ENCODE measurements around the gene YBEY. TPM values are rescaled to one million over a fixed set of nuclear protein-coding genes. Genes with fewer than 3 reads are reported as not detected.

YBEY gene
- total RNA-seq, 4 donors from 2014 or later = 8.1 to 17.2 (median 10.6) TPM

DNA sequence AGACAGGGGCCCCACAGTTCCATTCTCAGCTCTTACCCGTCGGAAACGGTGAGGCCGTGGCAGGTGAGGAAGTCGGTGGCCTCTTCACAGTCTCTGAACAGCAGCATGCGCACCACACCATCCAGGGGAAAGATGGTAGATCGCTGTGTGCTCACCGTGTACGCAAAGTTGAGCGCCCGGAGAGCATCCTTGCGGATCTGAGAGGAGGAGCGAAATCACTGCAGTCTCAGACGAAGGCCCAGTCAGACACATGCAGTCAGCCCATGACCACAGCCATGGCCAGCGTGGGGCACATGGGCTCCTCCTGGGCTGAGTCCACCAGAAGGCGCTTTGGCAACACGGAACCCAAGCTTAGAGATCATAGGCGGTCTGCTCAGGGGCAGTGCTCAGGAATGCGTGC lies 19.2 kb upstream of the YBEY start:
- no peak for DNase-seq (ENCODE audit: extremely low spot score)
- Histone ChIP-seq H3K36me3 (peaks cover 84 to 99% (median 97%) of the 10 kb centered on the region in 4 donors), H3K4me3 (no peak overlapping the region), H3K4me1 (no peaks in the 10 kb centered on the region), H3K27me3 (no peaks in the 10 kb centered on the region), H3K27ac (replicated peaks in 1 of 4) (no peak overlapping the region), H3K9me3 (no peaks in the 10 kb centered on the region)
- TF ChIP-seq EP300 (IDR thresholded peaks at IDR 0.05) = no peak
- no peak for TF ChIP-seq POLR2AphosphoS5 (IDR thresholded peaks at IDR 0.05)
- no peak for TF ChIP-seq POLR2A (IDR thresholded peaks at IDR 0.05; ENCODE audit: low read depth)
- TF ChIP-seq, protein P1, sequence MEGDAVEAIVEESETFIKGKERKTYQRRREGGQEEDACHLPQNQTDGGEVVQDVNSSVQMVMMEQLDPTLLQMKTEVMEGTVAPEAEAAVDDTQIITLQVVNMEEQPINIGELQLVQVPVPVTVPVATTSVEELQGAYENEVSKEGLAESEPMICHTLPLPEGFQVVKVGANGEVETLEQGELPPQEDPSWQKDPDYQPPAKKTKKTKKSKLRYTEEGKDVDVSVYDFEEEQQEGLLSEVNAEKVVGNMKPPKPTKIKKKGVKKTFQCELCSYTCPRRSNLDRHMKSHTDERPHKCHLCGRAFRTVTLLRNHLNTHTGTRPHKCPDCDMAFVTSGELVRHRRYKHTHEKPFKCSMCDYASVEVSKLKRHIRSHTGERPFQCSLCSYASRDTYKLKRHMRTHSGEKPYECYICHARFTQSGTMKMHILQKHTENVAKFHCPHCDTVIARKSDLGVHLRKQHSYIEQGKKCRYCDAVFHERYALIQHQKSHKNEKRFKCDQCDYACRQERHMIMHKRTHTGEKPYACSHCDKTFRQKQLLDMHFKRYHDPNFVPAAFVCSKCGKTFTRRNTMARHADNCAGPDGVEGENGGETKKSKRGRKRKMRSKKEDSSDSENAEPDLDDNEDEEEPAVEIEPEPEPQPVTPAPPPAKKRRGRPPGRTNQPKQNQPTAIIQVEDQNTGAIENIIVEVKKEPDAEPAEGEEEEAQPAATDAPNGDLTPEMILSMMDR (IDR thresholded peaks at IDR 0.05) = no peak
- 90% methylated on average over 19 of the region's 19 CpGs for WGBS
- intact Hi-C loops (cut with DNase I) = no loop called here

DNA sequence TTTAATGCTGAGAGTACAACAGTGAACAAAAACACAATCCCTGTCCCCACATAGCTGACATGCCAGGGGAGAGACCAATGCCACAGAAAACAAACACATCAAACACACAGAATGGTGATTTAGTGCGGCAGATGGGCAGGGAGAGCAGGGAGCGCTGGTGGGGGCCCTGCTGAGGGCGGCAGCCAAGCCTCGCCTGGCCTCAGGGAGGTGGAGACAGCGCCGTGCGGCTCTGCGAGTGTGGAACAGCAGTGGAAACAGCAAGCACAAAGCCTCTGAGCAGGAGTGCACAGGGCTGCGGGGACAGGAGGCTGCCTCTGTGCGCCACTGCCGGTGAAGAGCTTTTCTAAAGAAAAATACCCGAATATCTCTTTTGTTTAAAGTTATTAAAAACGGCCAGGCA lies 17.8 kb upstream of the YBEY start:
- H3K27me3 ChIP-seq = no peaks in the 10 kb centered on the region
- no peaks in the 10 kb centered on the region for H3K9me3 ChIP-seq
- peaks cover 92 to 100% (median 100%) of the 10 kb centered on the region in 4 donors for H3K36me3 ChIP-seq
- WGBS = 95% methylated on average over 13 of the region's 13 CpGs
- H3K4me3 ChIP-seq = no peak overlapping the region
- no peak for DNase-seq (ENCODE audit: extremely low spot score)
- no peaks in the 10 kb centered on the region for H3K4me1 ChIP-seq
- intact Hi-C loops (cut with DNase I) = no loop called here
- TF ChIP-seq, protein P1 (IDR thresholded peaks at IDR 0.05) = no peak
- TF ChIP-seq POLR2A (IDR thresholded peaks at IDR 0.05; ENCODE audit: low read depth) (no peak), EP300 (IDR thresholded peaks at IDR 0.05) (no peak), POLR2AphosphoS5 (IDR thresholded peaks at IDR 0.05) (no peak)
- H3K27ac ChIP-seq (replicated peaks in 1 of 4) = no peak overlapping the region

DNA sequence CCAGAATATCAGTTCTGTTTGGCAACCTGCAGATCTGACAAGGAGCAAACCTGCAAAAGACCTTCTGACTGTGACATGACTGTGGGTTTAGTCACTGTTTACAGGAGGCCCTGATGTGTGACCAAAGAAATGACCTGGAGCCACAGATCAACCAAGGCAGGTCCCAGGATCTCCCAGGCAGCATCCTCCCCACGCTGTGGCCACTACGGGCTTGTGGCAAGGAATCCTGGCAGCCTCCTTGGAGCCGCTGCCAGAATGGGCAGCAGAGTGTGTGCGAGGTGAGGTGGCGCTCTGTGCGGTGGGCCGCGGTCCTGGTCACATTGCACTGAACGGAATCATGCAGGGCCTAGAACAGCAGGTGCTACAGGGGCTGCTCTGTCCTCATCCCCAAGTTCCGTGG lies 16.7 kb upstream of the YBEY start:
- intact Hi-C loops (cut with DNase I) = no loop called here
- Histone ChIP-seq H3K36me3 (peaks cover 94 to 100% (median 100%) of the 10 kb centered on the region in 4 donors), H3K27me3 (no peaks in the 10 kb centered on the region), H3K27ac (replicated peaks in 1 of 4) (no peak overlapping the region), H3K4me3 (no peak overlapping the region), H3K9me3 (no peaks in the 10 kb centered on the region), H3K4me1 (no peaks in the 10 kb centered on the region)
- TF ChIP-seq, protein P1 (IDR thresholded peaks at IDR 0.05) = no peak
- TF ChIP-seq EP300 (IDR thresholded peaks at IDR 0.05) = no peak
- no peak for TF ChIP-seq POLR2A (IDR thresholded peaks at IDR 0.05; ENCODE audit: low read depth)
- no peak for TF ChIP-seq POLR2AphosphoS5 (IDR thresholded peaks at IDR 0.05)
- DNase-seq (ENCODE audit: extremely low spot score) = no peak
- 93% methylated on average over 8 of the region's 10 CpGs for WGBS

DNA sequence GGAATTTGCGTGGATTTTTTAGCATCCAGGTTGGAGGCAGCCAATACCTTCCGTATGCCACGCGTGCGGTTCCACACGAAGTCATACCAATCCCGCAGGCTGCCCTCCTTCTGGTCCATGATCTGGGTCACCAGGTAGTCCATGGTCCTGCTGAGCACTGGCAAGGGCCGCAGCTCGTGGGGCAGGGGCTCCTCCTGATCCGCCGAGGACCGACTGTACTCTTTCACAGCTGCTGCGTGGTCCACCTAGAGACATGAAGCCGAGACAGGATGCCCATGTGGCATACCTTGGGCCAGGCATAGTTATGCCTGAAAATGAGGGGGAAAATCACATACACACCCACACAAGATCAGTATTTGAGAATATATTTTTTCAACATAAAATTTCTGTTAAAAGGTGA lies 12.8 kb upstream of the YBEY start:
- Histone ChIP-seq H3K9me3 (no peaks in the 10 kb centered on the region), H3K4me3 (no peak overlapping the region), H3K36me3 (peaks cover 88 to 100% (median 100%) of the 10 kb centered on the region in 4 donors), H3K27me3 (no peaks in the 10 kb centered on the region), H3K27ac (replicated peaks in 1 of 4) (no peak overlapping the region), H3K4me1 (no peaks in the 10 kb centered on the region)
- 96% methylated on average over 14 of the region's 14 CpGs for WGBS
- intact Hi-C loops (cut with DNase I) = no loop called here
- TF ChIP-seq EP300 (IDR thresholded peaks at IDR 0.05) = no peak
- TF ChIP-seq, protein P1 (IDR thresholded peaks at IDR 0.05) = no peak
- no peak for TF ChIP-seq POLR2AphosphoS5 (IDR thresholded peaks at IDR 0.05)
- TF ChIP-seq POLR2A (IDR thresholded peaks at IDR 0.05; ENCODE audit: low read depth) = no peak
- DNase-seq (ENCODE audit: extremely low spot score) = no peak

DNA sequence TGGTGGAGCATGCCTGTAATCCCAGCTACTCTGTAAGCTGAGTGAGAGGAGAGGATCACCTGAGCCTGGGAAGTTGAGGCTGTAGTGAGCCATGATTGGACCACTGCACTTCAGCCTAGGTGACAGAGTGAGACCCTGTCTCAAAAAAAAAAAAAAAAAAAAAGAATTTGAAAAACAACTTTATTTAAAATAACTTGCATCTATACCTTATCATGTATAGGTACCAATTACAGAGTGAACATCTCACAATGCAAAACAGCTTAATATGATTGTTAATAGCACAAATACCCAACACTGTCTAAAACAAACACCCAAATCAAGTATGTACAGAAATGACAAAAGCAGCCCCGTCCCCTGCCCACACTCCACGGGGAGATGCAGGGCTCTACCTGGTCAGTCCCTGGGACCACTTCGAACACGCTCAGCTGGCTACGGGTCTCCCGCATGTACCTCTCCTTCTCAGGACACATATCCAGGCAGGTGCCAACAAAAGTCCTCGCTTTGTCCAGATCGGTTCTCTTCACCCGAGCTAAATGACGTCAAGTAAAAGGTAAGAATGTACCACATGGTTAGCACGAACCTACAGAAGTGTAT lies 11.2 kb upstream of the YBEY start:
- DNase-seq (ENCODE audit: extremely low spot score) = no peak
- Histone ChIP-seq H3K4me1 (peaks cover 0 to 2% (median under 1%) of the 10 kb centered on the region in 4 donors), H3K4me3 (no peak overlapping the region), H3K36me3 (peaks cover 89 to 100% (median 100%) of the 10 kb centered on the region in 4 donors), H3K27ac (replicated peaks in 1 of 4) (no peak overlapping the region), H3K9me3 (no peaks in the 10 kb centered on the region), H3K27me3 (no peaks in the 10 kb centered on the region)
- WGBS = 91% methylated on average over 11 of the region's 11 CpGs
- intact Hi-C loops (cut with DNase I) = no loop called here
- TF ChIP-seq, protein P1 (IDR thresholded peaks at IDR 0.05) = no peak
- no peak for TF ChIP-seq EP300 (IDR thresholded peaks at IDR 0.05)
- no peak for TF ChIP-seq POLR2AphosphoS5 (IDR thresholded peaks at IDR 0.05)
- TF ChIP-seq POLR2A (IDR thresholded peaks at IDR 0.05; ENCODE audit: low read depth) = no peak

Data from esophagus muscularis mucosa (tissue), 4 donors.